ENCODE data around the gene CYP2D6.
A peak's percentile ranks its signal among the peaks of the same experiment; 100 is the strongest.

Gene CYP2D6

DNA sequence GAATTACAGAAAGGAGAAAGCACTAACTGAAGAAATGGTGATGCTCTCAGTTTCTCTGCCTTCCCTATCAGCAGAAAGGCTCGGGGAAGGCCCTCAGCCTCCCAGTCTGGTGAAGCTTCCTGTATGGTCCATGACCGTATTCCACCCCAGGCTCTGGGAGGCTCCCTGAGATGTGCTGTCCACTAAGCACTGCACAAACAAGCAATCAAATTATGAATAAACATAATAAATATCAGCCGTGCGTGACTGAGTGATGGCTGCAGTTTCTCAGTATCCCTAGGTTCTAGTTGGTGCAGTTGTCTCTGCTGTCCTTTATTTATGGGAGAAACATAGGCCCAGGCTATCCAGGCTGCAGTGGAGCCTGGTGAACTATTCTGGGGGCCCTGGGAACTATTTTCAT lies 47.5 kb downstream of the CYP2D6 start:
- TF ChIP-seq, protein P1, sequence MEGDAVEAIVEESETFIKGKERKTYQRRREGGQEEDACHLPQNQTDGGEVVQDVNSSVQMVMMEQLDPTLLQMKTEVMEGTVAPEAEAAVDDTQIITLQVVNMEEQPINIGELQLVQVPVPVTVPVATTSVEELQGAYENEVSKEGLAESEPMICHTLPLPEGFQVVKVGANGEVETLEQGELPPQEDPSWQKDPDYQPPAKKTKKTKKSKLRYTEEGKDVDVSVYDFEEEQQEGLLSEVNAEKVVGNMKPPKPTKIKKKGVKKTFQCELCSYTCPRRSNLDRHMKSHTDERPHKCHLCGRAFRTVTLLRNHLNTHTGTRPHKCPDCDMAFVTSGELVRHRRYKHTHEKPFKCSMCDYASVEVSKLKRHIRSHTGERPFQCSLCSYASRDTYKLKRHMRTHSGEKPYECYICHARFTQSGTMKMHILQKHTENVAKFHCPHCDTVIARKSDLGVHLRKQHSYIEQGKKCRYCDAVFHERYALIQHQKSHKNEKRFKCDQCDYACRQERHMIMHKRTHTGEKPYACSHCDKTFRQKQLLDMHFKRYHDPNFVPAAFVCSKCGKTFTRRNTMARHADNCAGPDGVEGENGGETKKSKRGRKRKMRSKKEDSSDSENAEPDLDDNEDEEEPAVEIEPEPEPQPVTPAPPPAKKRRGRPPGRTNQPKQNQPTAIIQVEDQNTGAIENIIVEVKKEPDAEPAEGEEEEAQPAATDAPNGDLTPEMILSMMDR (IDR thresholded peaks at IDR 0.05; ENCODE audit: insufficient read depth, low read depth, low read length, missing control alignments), result no peak

DNA sequence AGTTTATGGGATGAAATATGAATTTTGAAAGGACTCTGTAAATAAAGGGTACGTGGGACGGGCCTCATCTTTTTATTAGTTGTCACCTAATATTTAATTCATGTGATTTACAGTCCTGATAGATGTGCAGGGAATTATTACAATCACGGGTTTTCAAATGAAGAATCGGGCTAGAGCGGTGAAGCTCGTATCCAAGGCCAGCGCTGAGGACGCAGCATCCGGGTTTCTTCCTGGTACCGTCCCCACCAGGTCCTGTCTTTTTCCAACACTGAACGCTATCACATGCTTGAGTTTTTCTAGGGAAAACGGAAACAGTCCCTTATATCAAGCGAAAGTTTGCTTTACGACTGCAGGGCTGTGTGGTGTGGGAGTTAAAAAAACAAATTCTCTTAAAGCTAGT lies 50.3 kb downstream of the CYP2D6 start:
- DNase-seq (ENCODE audit: low read depth), result peak; percentile 28
- TF ChIP-seq, protein P1 (IDR thresholded peaks at IDR 0.05; ENCODE audit: insufficient read depth, low read depth, low read length, missing control alignments), result no peak

More for the DNA sequence above, 47.5 kb downstream of the CYP2D6 start:
- no peak for DNase-seq (ENCODE audit: low read depth)
- no peak overlapping the region for H3K4me3 ChIP-seq (ENCODE audit: low read depth, low read length)

DNA sequence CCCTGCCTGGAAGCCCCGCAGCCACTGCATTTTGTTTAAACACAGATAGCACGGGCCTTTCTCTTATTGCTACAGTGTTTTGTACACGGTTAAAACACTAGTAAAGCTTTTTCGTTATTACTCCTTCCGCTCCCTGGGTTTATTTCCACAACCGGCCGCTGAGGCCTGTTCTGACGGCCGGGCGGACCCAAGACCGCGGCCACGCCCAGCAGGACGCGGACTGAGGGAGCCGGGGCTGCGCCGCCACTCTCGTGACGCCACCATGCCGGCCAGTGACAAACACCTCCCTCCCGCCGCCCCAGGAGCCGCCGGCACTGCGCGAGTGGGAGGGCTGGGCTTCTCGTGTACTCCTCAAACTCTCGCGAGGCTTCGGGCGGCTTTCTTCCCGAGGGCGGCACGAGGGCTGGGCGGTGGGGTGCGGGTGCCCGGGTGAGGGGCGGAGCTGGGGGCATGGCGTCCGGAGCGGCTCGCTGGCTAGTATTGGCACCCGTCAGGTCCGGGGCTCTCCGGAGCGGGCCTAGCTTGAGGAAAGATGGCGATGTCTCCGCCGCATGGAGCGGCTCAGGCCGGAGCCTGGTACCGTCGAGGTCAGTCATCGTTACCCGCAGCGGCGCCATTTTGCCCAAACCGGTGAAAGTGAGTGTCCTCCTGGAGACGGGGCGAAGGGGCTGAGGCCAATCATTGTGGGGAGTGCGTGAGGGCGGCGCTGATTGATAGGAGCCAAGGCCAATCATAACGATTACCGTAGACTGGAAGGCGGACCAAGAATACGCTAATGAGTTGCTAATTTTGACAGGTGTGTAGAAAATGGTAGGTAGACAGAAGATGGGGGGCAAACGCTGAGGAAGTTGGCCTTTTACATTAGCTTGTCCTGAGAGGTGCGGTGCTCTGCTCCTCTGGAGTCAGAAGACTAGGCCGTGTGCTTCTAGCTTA lies 51.0 kb downstream of the CYP2D6 start, which contains the start of gene SMDT1:
TSS of gene SMDT1 (plus strand) at position 382 of the 933 bp plus-strand sequence. CDS start at position 451, 69 bp downstream.
- DNase-seq (ENCODE audit: low read depth), result peak; percentile 100
- TF ChIP-seq, protein P1 (IDR thresholded peaks at IDR 0.05; ENCODE audit: insufficient read depth, low read depth, low read length, missing control alignments), result no peak
- H3K4me3 ChIP-seq (ENCODE audit: low read depth, low read length), result peak within 1 kb of the TSS; percentile 96

More for the DNA sequence above, 50.3 kb downstream of the CYP2D6 start:
- peak overlapping the region; percentile 96 for H3K4me3 ChIP-seq (ENCODE audit: low read depth, low read length)

DNA sequence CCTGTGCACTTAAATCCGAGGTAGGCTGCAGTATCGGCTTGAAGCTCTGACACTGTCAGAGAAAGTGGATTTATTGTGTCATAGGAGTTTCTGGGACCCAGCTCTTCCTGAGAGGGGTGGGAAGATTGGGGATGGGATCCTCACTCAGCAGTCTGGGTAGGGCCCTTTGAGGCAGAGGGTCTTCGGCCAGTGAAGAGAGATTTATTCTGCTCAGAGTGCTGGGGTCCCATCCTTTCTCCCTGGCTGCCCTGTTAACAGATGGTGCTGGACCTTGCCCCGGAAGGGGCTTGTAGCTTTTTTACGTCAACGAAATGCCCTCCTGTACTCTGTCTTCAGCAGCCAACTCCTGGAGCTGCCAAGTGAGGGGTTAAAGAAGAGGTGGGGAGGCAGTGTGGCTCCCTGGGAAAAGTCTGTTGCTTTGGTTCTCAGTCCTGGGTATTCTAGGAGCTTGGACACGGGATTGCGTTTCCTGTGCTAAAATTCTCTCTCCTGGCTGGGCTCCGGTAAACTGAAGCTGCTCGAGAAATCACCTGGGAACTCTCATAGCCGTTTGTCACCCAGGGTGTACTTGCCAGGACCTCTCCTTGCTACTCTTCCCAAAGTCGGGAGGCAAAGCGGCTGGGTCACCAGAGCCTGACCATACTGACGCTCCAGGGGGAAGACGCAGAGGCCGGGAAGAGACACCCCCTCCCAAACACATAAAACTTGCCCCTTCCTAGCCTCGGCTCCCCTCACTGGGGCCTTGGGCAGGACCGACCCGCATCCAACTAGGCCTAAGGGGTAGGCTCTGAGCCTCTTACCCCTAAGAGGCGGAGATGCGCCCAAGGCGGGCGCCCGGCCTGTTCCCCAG lies 51.9 kb downstream of the CYP2D6 start:
- DNase-seq (ENCODE audit: low read depth), result no peak

DNA sequence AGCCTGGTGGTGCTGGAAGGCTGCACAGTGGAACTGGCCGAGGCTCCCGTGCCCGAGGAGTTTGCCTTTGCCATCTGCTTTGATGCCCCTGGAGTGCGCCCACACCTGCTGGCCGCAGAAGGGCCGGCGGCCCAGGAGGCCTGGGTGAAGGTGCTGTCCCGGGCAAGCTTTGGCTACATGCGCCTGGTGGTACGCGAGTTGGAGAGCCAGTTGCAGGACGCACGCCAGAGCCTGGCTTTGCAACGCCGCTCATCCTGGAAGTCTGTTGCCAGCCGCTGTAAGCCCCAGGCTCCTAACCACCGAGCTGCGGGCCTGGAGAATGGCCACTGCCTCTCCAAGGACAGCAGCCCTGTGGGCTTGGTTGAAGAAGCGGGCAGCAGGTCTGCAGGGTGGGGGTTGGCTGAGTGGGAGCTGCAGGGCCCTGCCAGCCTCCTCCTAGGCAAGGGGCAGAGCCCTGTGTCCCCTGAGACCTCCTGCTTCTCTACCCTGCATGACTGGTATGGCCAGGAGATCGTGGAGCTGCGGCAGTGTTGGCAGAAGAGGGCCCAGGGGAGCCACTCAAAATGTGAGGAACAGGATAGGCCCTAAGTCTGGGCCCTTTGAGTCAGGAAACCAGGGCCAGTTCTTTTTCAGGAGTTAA lies 53.0 kb downstream of the CYP2D6 start:
- TF ChIP-seq, protein P1 (IDR thresholded peaks at IDR 0.05; ENCODE audit: insufficient read depth, low read depth, low read length, missing control alignments), result no peak
- H3K4me3 ChIP-seq (ENCODE audit: low read depth, low read length), result no peak overlapping the region
- no peak for DNase-seq (ENCODE audit: low read depth)

More for the DNA sequence above, 51.9 kb downstream of the CYP2D6 start:
- TF ChIP-seq, protein P1 (IDR thresholded peaks at IDR 0.05; ENCODE audit: insufficient read depth, low read depth, low read length, missing control alignments), result no peak
- peak overlapping the region; percentile 96 for H3K4me3 ChIP-seq (ENCODE audit: low read depth, low read length)

DNA sequence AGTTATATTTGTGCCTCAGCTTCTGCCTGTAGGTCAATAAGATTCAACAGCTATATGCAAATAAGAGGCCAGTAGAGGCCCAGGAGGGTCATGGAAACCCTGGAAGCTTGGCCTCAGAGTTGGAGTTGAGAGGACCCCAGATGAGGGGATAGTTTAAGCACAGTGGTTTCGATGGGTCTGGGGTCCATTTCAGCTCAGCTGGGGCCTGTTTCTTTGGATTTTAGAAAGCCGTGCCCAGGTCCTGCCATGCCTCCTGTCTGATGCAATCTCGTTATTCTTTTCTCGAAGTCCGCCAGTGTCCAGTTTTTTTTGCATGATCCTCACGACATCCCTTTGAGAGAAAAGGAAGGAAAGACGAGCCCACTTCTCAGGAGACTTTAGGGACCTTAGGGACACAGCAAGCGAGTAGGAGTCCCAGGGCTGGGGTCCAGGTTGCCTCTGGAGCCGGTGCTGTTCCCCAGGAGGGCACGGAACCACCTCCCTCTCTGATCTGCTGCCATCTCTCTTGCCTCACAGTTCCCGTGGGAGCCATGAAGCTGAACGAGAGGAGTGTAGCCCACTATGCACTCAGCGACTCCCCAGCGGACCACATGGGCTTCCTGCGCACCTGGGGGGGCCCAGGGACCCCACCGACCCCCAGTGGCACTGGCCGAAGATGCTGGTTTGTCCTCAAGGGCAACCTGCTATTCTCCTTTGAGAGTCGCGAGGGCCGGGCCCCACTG lies 53.7 kb downstream of the CYP2D6 start:
- TF ChIP-seq, protein P1 (IDR thresholded peaks at IDR 0.05; ENCODE audit: insufficient read depth, low read depth, low read length, missing control alignments), result no peak
- DNase-seq (ENCODE audit: low read depth), result no peak
- H3K4me3 ChIP-seq (ENCODE audit: low read depth, low read length), result no peak overlapping the region
